ENCODE measurements around the gene CDK5RAP1. TPM values are rescaled to one million over a fixed set of nuclear protein-coding genes. Genes with fewer than 3 reads are reported as not detected.

The CDK5RAP1 gene
- total and polyA plus RNA-seq, 2 donors (not counting 3 experiments of a cell fraction or from before 2014, with no cell fraction given): 30.8 to 36.5 TPM

DNA sequence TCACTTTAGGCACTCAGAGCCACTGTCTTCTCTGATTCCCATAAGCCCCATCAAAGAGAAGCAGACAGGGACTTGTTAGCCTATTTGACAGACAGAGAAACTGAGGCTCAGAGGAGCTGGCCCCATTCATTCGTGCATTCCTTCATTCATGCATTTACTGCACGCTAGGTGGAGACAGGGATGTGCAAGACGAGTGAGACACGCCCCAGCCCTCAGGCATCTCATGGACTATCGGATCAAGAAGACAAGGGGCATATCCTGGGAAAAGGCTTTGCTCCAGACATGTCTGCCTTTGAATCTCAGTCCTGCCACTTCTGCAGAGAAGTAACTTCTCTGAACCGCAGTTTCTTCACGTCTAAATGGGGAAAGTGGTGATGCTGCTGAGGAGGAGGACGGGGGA, 64.2 kb downstream of the CDK5RAP1 start:
- H3K27me3 ChIP-seq (ENCODE audit: control insufficient read depth in 2 of 2, insufficient read depth in 2 of 2, low read length in 2 of 2): peaks cover 0 to 4% of the 10 kb centered on the region in 2 experiments
- no peaks in the 10 kb centered on the region for H3K79me2 ChIP-seq (ENCODE audit: control insufficient read depth, insufficient read depth, low read length)
- no peaks in the 10 kb centered on the region for H3K4me1 ChIP-seq (ENCODE audit: control insufficient read depth, extremely low read depth, insufficient read depth, low read length)
- no peak overlapping the region for H3K27ac ChIP-seq (ENCODE audit: insufficient read depth, low read depth, low read length)
- no peaks in the 10 kb centered on the region for H3K36me3 ChIP-seq (ENCODE audit: control insufficient read depth in 2 of 2, extremely low read depth in 1 of 2, insufficient read depth in 2 of 2, low read length in 2 of 2)
- no peaks in the 10 kb centered on the region for H4K20me1 ChIP-seq (replicated peaks; ENCODE audit: control insufficient read depth, extremely low read depth, insufficient read depth, low read length)
- intact Hi-C loops (cut with micrococcal nuclease): no loop called here
- H3K9me3 ChIP-seq (replicated peaks; ENCODE audit: control insufficient read depth, insufficient read depth, low read length): no peaks in the 10 kb centered on the region
- H2AFZ ChIP-seq (ENCODE audit: low read depth, low read length): no peak overlapping the region
- CTCF ChIA-PET: no interaction called here
- no TSS peak for BruUV-seq (replicated peaks)
- POLR2A ChIA-PET: no interaction called here
- dilution Hi-C loops (cut with MboI; ENCODE audit: extremely low pct_ligation_motif_present, low sequenced_read_pairs): no loop called here
- DNase-seq (ENCODE audit: low read depth, low spot score) (no peak), FAIRE-seq (no peak)
- H3K9me1 ChIP-seq (replicated peaks; ENCODE audit: control insufficient read depth, extremely low read depth, insufficient read depth, low read length): no peaks in the 10 kb centered on the region
- H3K9ac ChIP-seq (replicated peaks; ENCODE audit: extremely low read depth, insufficient read depth, low read length): no peak overlapping the region
- H3K4me2 ChIP-seq (ENCODE audit: insufficient read depth, low read length): no peak overlapping the region
- no peak overlapping the region for H3K4me3 ChIP-seq (replicated peaks in 1 of 3; ENCODE audit: insufficient read depth in 1 of 3, low read depth in 1 of 3, low read length in 3 of 3)
- TF ChIP-seq POLR2A (IDR thresholded peaks at IDR 0.05; ENCODE audit: low read depth, low read length) (no peak), EZH2 (IDR thresholded peaks at IDR 0.05; ENCODE audit: borderline replicate concordance, low read depth, low read length, severe bottlenecking) (no peak), GATA2 (IDR thresholded peaks at IDR 0.05; ENCODE audit: insufficient read depth, insufficient read length, low read depth, low read length) (no peak), FOS (IDR thresholded peaks at IDR 0.05; ENCODE audit: borderline replicate concordance, insufficient read depth, low read length) (no peak), JUN (IDR thresholded peaks at IDR 0.05; ENCODE audit: borderline replicate concordance, insufficient read depth, insufficient read length, low read depth) (no peak), POLR2AphosphoS5 (IDR thresholded peaks at IDR 0.05; ENCODE audit: insufficient read depth, low read depth, low read length) (no peak), MYC (IDR thresholded peaks at IDR 0.05; ENCODE audit: low read depth, low read length) (no peak)
- TF ChIP-seq, protein P1, sequence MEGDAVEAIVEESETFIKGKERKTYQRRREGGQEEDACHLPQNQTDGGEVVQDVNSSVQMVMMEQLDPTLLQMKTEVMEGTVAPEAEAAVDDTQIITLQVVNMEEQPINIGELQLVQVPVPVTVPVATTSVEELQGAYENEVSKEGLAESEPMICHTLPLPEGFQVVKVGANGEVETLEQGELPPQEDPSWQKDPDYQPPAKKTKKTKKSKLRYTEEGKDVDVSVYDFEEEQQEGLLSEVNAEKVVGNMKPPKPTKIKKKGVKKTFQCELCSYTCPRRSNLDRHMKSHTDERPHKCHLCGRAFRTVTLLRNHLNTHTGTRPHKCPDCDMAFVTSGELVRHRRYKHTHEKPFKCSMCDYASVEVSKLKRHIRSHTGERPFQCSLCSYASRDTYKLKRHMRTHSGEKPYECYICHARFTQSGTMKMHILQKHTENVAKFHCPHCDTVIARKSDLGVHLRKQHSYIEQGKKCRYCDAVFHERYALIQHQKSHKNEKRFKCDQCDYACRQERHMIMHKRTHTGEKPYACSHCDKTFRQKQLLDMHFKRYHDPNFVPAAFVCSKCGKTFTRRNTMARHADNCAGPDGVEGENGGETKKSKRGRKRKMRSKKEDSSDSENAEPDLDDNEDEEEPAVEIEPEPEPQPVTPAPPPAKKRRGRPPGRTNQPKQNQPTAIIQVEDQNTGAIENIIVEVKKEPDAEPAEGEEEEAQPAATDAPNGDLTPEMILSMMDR (IDR thresholded peaks at IDR 0.05; ENCODE audit: extremely low read depth in 1 of 2, insufficient read depth in 1 of 2, low read depth in 1 of 2, low read length in 2 of 2): no peak
- TF ChIP-seq, protein P2, sequence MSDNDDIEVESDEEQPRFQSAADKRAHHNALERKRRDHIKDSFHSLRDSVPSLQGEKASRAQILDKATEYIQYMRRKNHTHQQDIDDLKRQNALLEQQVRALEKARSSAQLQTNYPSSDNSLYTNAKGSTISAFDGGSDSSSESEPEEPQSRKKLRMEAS (IDR thresholded peaks at IDR 0.05; ENCODE audit: insufficient read depth, insufficient read length): no peak

All from endothelial cell of umbilical vein (primary cell).